Uterus (tissue), 2 donors: ENCODE data around the gene KCNMA1.

Experiments used
- POLR2A ChIP-seq, 2 donors: fragments of 450-650 bp; IDR thresholded peaks; one replicate each; pipeline ENCODE4 v1.6.1; 2016; ENCODE audit warnings: antibody characterized with exemption in 2 of 2, mild to moderate bottlenecking in 1 of 2, moderate library complexity in 1 of 2
- TF ChIP-seq, protein P1 (sequence below), 4 experiments: fragments of 200-600 bp in 2 of 4; fragments of 450-650 bp in 2 of 4; sonication (generic) in 2 of 4; IDR thresholded peaks; one replicate each; pipeline ENCODE4 v1.5.1; 2016 to 2019; ENCODE audit warnings: antibody characterized with exemption in 4 of 4, mild to moderate bottlenecking in 2 of 4, moderate library complexity in 1 of 4

GRCh38 chr10:77359287-77359691 is 278.3 kb downstream of the KCNMA1 start:
- TF ChIP-seq, protein P1, sequence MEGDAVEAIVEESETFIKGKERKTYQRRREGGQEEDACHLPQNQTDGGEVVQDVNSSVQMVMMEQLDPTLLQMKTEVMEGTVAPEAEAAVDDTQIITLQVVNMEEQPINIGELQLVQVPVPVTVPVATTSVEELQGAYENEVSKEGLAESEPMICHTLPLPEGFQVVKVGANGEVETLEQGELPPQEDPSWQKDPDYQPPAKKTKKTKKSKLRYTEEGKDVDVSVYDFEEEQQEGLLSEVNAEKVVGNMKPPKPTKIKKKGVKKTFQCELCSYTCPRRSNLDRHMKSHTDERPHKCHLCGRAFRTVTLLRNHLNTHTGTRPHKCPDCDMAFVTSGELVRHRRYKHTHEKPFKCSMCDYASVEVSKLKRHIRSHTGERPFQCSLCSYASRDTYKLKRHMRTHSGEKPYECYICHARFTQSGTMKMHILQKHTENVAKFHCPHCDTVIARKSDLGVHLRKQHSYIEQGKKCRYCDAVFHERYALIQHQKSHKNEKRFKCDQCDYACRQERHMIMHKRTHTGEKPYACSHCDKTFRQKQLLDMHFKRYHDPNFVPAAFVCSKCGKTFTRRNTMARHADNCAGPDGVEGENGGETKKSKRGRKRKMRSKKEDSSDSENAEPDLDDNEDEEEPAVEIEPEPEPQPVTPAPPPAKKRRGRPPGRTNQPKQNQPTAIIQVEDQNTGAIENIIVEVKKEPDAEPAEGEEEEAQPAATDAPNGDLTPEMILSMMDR (IDR thresholded peaks at IDR 0.05): no peak
- no peak for TF ChIP-seq POLR2A (IDR thresholded peaks at IDR 0.05)
